GM12878 (cell line): ENCODE results near the gene LGALS1. TPM values are rescaled to one million over a fixed set of nuclear protein-coding genes. Genes with fewer than 3 reads are reported as not detected.

Experiments
- ATAC-seq: fragments of 200-7000 bp; cut with Tn5 transposase; 3 replicates; pipeline ENCODE4 v1.9.1; 2020; ENCODE audit warnings: mild to moderate bottlenecking, moderate library complexity
- BruUV-seq: library from RNA; stranded (reverse); fragments of 400-500 nt; replicated peaks from 2 replicates; lab custom pipeline; 2021; lab: Mats Ljungman, UMichigan
- CTCF ChIA-PET: fragments of 300-600 bp; sonication (Branson Sonifier 250); formaldehyde crosslinking; extraction: SDS; loops from one replicate; lab custom pipeline; 2021; ENCODE audit warnings: inconsistent platforms; lab: Yijun Ruan, JAX
- POLR2A ChIA-PET: fragments of 350-600 bp; formaldehyde crosslinking; extraction: SDS; loops from one replicate; lab custom pipeline; 2021; ENCODE audit warnings: inconsistent platforms; lab: Charles Lee
- RAD21 ChIA-PET: fragments of 300-600 bp; sonication (Branson Sonifier 250); formaldehyde crosslinking; loops from one replicate; lab custom pipeline; 2023; ENCODE audit warnings: antibody characterized with exemption; ENCODE audit not compliant: unreplicated experiment; lab: Charles Lee
- SMC1A ChIA-PET: fragments of 300-600 bp; sonication (Branson Sonifier 250); formaldehyde crosslinking; loops from one replicate; lab custom pipeline; 2023; ENCODE audit not compliant: unreplicated experiment, uncharacterized antibody; lab: Charles Lee
- DNase-seq: peaks from one replicate; pipeline ENCODE4 v3.0.0-alpha.2; 2011; ENCODE audit warnings: low read depth, low spot score
- FAIRE-seq: peaks from 3 replicates; lab custom pipeline; 2011; peaks lifted over from hg19 to GRCh38; lab: Jason Lieb, UNC
- H2AFZ ChIP-seq: 2 replicates; pipeline ENCODE4 v1.6.0; 2011; ENCODE audit warnings: low read depth, low read length, control low read depth; ENCODE audit not compliant: control insufficient read depth
- H3K27ac ChIP-seq: 2 replicates; pipeline ENCODE4 v1.5.1; 2011; ENCODE audit warnings: control low read depth; ENCODE audit not compliant: control insufficient read depth, insufficient read depth
- H3K27me3 ChIP-seq, 2 experiments: replicated peaks in 1 of 2; 2 replicates each; pipeline versions ENCODE4 v1.6.0 to v1.6.1; 2011; ENCODE audit warnings: low read length in 1 of 2; ENCODE audit not compliant: control insufficient read depth in 2 of 2, insufficient read depth in 2 of 2
- H3K36me3 ChIP-seq, 2 experiments: 2 replicates each; pipeline ENCODE4 v1.5.1; 2011; ENCODE audit warnings: low read length in 1 of 2; ENCODE audit not compliant: control insufficient read depth in 2 of 2, insufficient read depth in 2 of 2
- H3K4me1 ChIP-seq: 2 replicates; pipeline ENCODE4 v1.6.1; 2011; ENCODE audit warnings: mild to moderate bottlenecking, low read length, moderate library complexity, mixed read lengths; ENCODE audit not compliant: control insufficient read depth, insufficient read depth
- H3K4me2 ChIP-seq: 2 replicates; pipeline ENCODE4 v1.6.0; 2011; ENCODE audit warnings: control low read depth; ENCODE audit not compliant: control insufficient read depth, insufficient read depth
- H3K4me3 ChIP-seq: fragments of 200-600 bp; sonication (generic); 2 replicates; pipeline ENCODE4 v1.5.1; 2016
- H3K79me2 ChIP-seq: 2 replicates; pipeline ENCODE4 v1.6.0; 2011; ENCODE audit warnings: low read length; ENCODE audit not compliant: control insufficient read depth, insufficient read depth
- H3K9ac ChIP-seq: 2 replicates; pipeline ENCODE4 v1.8.0; 2011; ENCODE audit warnings: low read length, control low read depth, mixed read lengths; ENCODE audit not compliant: control insufficient read depth, insufficient read depth
- H3K9me3 ChIP-seq: replicated peaks from 3 replicates; pipeline ENCODE4 v1.5.1; 2011; ENCODE audit warnings: mild to moderate bottlenecking, low read length; ENCODE audit not compliant: control insufficient read depth, insufficient read depth
- H4K20me1 ChIP-seq: 2 replicates; pipeline ENCODE4 v1.6.0; 2011; ENCODE audit not compliant: control insufficient read depth, insufficient read depth
- ATF7 ChIP-seq: fragments of 450-650 bp; IDR thresholded peaks from 2 replicates; pipeline ENCODE4 v1.6.1; 2016; ENCODE audit warnings: low read depth, mild to moderate bottlenecking
- CHD4 ChIP-seq: fragments of 200-600 bp; sonication (generic); IDR thresholded peaks from 2 replicates; pipeline ENCODE4 v1.6.1; 2016; ENCODE audit warnings: mild to moderate bottlenecking
- JUND ChIP-seq: IDR thresholded peaks from 2 replicates; pipeline ENCODE4 v1.6.1; 2012; ENCODE audit warnings: low read depth, mild to moderate bottlenecking, low read length, improper control_type of control experiment, moderate library complexity
- KAT2A ChIP-seq: conservative IDR thresholded peaks from 2 replicates; pipeline ENCODE4 v1.6.1; 2011; ENCODE audit warnings: low read depth, low read length; ENCODE audit not compliant: control insufficient read depth
- KDM1A ChIP-seq: fragments of 200-600 bp; sonication (generic); IDR thresholded peaks from 2 replicates; pipeline ENCODE4 v1.6.1; 2016; ENCODE audit warnings: borderline replicate concordance
- POLR2AphosphoS5 ChIP-seq: IDR thresholded peaks from 2 replicates; pipeline ENCODE4 v1.6.1; 2011; ENCODE audit warnings: mild to moderate bottlenecking, low read length, inconsistent platforms
- RELA ChIP-seq: fragments of 450-650 bp; IDR thresholded peaks from 2 replicates; pipeline ENCODE4 v1.8.0; 2014; ENCODE audit warnings: borderline replicate concordance; ENCODE audit not compliant: partially characterized antibody
- RFX5 ChIP-seq: IDR thresholded peaks from 2 replicates; pipeline ENCODE4 v1.6.1; 2011; ENCODE audit warnings: low read depth, low read length, improper control_type of control experiment
- SUPT20H ChIP-seq: IDR thresholded peaks from 2 replicates; pipeline ENCODE4 v1.6.1; 2011; ENCODE audit warnings: low read depth, mild to moderate bottlenecking, low read length, moderate library complexity, borderline replicate concordance; ENCODE audit not compliant: control insufficient read depth
- TAF1 ChIP-seq: IDR thresholded peaks from 2 replicates; pipeline ENCODE4 v1.6.1; 2011; ENCODE audit warnings: mild to moderate bottlenecking, low read depth, low read length, borderline replicate concordance
- ZNF622 ChIP-seq: fragments of 450-650 bp; IDR thresholded peaks from 2 replicates; pipeline ENCODE4 v1.6.1; 2017; ENCODE audit warnings: mild to moderate bottlenecking, inconsistent platforms
- ZSCAN29 ChIP-seq: fragments of 450-650 bp; IDR thresholded peaks from 2 replicates; pipeline ENCODE4 v1.6.1; 2017; ENCODE audit warnings: mild to moderate bottlenecking, moderate library complexity
- WGBS: methylation state at CpG from one replicate; pipeline ENCODE4 v1.1.6; 2016; ENCODE audit warnings: low lambda C conversion rate; ENCODE audit not compliant: insufficient replicate concordance, insufficient coverage; ENCODE audit errors: missing lambda C conversion rate; 5-methylcytosine and 5-hydroxymethylcytosine counted together
- in situ Hi-C: fragments of 300-500 bp; cut with MboI; formaldehyde crosslinking; loops from 9 replicates; pipeline ENCODE4 v1.14.3; 2018; ENCODE audit warnings: mixed read lengths
- intact Hi-C: fragments of 100-400 bp; cut with micrococcal nuclease; formaldehyde crosslinking; loops from one replicate; pipeline ENCODE4 v1.14.2; 2022; ENCODE audit not compliant: unreplicated experiment
- polyA plus RNA-seq, 11 experiments: library from polyadenylated mRNA; depleted of rRNA in 4 of 11; unstranded in 6 of 11; stranded (reverse) in 5 of 11; fragments of >200 nt; fragmentation: Nextera tagmentation in 4 of 11; fragmentation: Illumina TruSeq in 1 of 11; extraction: Ambion mirVana in 4 of 11; extraction: Trizol in 1 of 11; gene quantifications; 1 replicate in 1 of 11; 2 replicates in 10 of 11; pipeline versions ENCODE4 v1.2.1 to v1.2.3, GENCODE V29; 2011 to 2016; ENCODE audit warnings: inconsistent platforms in 2 of 11, missing spikeins in 2 of 11, low read depth in 1 of 11
- total RNA-seq, 4 experiments: library from RNA; depleted of rRNA in 3 of 4; stranded (reverse); fragments of >200 nt in 3 of 4; fragmentation: Illumina TruSeq in 1 of 4; extraction: Trizol in 1 of 4; gene quantifications; 2 replicates each; pipeline versions ENCODE4 v1.2.1 to v1.2.3, GENCODE V29; 2013 to 2021
- TF ChIP-seq, protein P1 (sequence below): fragments of 450-650 bp; conservative IDR thresholded peaks from 2 replicates; pipeline ENCODE4 v1.6.1; 2017; ENCODE audit warnings: mild to moderate bottlenecking, moderate library complexity

LGALS1 gene
- total and polyA plus RNA-seq, 10 of the 15 experiments (the other 5 are each of a cell fraction or from before 2014, with no cell fraction given) = 312 to 1,889 (median 706) TPM

DNA sequence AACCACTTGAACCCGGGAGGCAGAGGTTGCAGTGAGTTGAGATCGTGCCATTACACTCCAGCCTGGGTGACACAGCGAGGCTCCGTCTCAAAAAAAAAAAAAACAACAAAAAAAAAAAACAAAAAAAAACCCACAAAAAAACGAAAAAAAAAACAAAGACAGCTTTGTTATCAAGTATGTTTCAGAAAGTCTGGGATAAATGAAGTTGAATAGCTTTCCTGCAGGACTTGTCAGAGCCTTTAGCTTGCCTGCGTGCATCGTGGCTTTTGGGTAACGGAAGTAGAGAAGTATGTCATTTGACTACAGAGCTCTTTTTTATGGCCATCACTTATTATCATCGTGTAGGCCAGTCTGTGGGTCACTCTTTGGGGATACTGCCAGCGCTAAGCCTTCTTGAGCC lies 36.1 kb downstream of the LGALS1 start:
- Histone ChIP-seq H4K20me1 (no peaks in the 10 kb centered on the region), H3K36me3 (no peaks in the 10 kb centered on the region), H2AFZ (no peak overlapping the region), H3K4me2 (no peak overlapping the region), H3K79me2 (no peaks in the 10 kb centered on the region), H3K4me1 (no peaks in the 10 kb centered on the region), H3K4me3 (no peak overlapping the region), H3K27ac (no peak overlapping the region), H3K9me3 (no peaks in the 10 kb centered on the region), H3K9ac (no peak overlapping the region), H3K27me3 (no peaks in the 10 kb centered on the region)
- ChIA-PET POLR2A (interaction anchor here (0.7 kb wide), 1 partner anchor 20 kb away, joined by 6 read pairs; no protein-coding TSS in a partner anchor), CTCF (no interaction called here), SMC1A (no interaction called here), RAD21 (interaction anchor here (0.9 kb wide), 1 partner anchor 119 kb away, joined by 3 read pairs; no protein-coding TSS in a partner anchor)
- 75% methylated on average over 6 of the region's 10 CpGs for WGBS
- no peak for ATAC-seq
- DNase-seq = no peak
- intact Hi-C loops = no loop called here
- TF ChIP-seq ATF7 = no peak
- TF ChIP-seq, protein P1, sequence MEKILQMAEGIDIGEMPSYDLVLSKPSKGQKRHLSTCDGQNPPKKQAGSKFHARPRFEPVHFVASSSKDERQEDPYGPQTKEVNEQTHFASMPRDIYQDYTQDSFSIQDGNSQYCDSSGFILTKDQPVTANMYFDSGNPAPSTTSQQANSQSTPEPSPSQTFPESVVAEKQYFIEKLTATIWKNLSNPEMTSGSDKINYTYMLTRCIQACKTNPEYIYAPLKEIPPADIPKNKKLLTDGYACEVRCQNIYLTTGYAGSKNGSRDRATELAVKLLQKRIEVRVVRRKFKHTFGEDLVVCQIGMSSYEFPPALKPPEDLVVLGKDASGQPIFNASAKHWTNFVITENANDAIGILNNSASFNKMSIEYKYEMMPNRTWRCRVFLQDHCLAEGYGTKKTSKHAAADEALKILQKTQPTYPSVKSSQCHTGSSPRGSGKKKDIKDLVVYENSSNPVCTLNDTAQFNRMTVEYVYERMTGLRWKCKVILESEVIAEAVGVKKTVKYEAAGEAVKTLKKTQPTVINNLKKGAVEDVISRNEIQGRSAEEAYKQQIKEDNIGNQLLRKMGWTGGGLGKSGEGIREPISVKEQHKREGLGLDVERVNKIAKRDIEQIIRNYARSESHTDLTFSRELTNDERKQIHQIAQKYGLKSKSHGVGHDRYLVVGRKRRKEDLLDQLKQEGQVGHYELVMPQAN = no peak
- TF ChIP-seq POLR2AphosphoS5 = no peak
- TF ChIP-seq SUPT20H = no peak
- no peak for TF ChIP-seq CHD4
- no peak for TF ChIP-seq ZSCAN29
- no peak for TF ChIP-seq JUND
- no peak for TF ChIP-seq RFX5
- no peak for TF ChIP-seq KAT2A
- TF ChIP-seq TAF1 = no peak
- TF ChIP-seq ZNF622 = no peak
- TF ChIP-seq KDM1A = no peak
- TF ChIP-seq RELA = no peak
- in situ Hi-C loops = no loop called here
- no peak for FAIRE-seq
- BruUV-seq = no TSS peak
